ENCODE results near the gene SMPD3.

DNA sequence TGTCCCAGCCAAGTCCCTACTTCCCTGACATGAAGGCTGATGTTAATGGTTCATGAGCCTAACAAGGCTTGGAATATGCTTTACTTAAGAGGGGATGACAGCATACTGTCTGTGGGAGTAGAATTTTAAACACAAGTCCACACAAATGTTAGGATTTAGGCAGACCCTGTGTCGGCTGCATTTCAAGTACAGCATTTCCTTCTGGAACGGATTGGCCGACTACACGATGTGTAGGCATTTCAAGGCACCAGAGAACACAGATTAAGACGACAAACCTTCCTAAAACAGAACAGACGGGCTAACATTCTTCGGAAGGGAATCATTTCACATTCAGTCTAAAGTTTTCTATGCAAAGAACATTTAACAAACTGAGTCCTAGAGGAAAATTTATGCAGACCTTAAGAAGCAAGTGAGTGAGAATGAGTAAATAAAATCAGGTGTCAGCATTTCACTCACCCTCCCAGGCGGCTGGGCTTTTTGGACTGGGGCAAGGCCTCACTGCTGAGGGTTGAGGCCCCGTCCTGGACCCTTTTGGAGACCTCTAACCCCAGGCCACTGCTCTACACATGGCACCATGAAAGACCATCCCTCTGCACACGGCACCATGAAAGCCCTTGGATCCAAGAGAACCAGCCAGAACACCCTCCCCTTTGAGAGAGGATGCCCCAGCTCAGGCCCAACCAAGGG is 67.5 kb downstream of the SMPD3 start:
- no peak for TF ChIP-seq SRF (IDR thresholded peaks at IDR 0.05; ENCODE audit: low read depth)
- TF ChIP-seq TCF7L2 (IDR thresholded peaks at IDR 0.05; ENCODE audit: borderline replicate concordance, extremely low read depth, insufficient read depth, insufficient read length): no peak
- TF ChIP-seq POLR2A (IDR thresholded peaks at IDR 0.05; ENCODE audit: borderline replicate concordance, extremely low read depth, insufficient read depth, insufficient read length): no peak
- no peak for TF ChIP-seq CTCF (IDR thresholded peaks at IDR 0.05 in 2 of 3, conservative IDR thresholded peaks at IDR 0.05 in 1 of 3; ENCODE audit: borderline replicate concordance in 1 of 3, insufficient read depth in 1 of 3, low read depth in 2 of 3, low read length in 2 of 3)
- TF ChIP-seq EZH2phosphoT487 (IDR thresholded peaks at IDR 0.05; ENCODE audit: borderline replicate concordance): no peak
- TF ChIP-seq POLR2AphosphoS5 (IDR thresholded peaks at IDR 0.05; ENCODE audit: low read depth, low read length): no peak
- TF ChIP-seq ZFX (IDR thresholded peaks at IDR 0.05): no peak
- TF ChIP-seq YY1 (IDR thresholded peaks at IDR 0.05; ENCODE audit: extremely low read depth, insufficient replicate concordance, low read depth, low read length): no peak
- no peak for TF ChIP-seq JUND (IDR thresholded peaks at IDR 0.05)

Data from HCT116 (cell line).